ENCODE measurements around the gene FARS2. TPM values are rescaled to one million over a fixed set of nuclear protein-coding genes. Genes with fewer than 3 reads are reported as not detected.

Gene FARS2
- polyA plus RNA-seq, 1 of the 3 experiments (the other 2 are of a cell fraction), result 12.5 TPM

DNA sequence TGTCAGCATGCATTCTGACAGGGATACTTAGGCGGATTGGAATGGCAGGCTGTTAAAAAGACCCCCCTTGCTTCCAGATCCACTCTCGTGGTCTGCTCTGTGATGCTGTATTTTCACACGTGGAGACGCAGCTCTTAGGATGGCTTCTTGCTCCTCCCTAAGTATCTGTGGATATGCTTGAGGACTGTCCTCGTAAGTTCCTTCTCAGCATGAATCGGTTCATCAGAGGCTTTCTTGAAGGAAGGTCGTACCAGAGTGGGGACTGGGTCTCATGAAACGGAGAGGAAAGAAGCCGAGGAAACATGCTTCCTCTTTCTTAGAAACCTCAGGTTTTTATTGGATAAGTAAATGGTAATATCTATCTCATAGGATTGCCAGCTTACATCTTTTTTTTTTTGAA lies 220.4 kb downstream of the FARS2 start:
- Histone ChIP-seq H3K4me3 (ENCODE audit: low read depth in 2 of 2, low read length in 1 of 2) (no peak overlapping the region), H3K79me2 (ENCODE audit: insufficient read depth) (no peaks in the 10 kb centered on the region), H3K4me2 (no peak overlapping the region), H4K20me1 (ENCODE audit: insufficient read depth) (no peaks in the 10 kb centered on the region), H3K4me1 (ENCODE audit: control insufficient read depth in 1 of 2, insufficient read depth in 2 of 2, low read depth in 1 of 2, low read length in 1 of 2) (peaks cover 0 to 5% of the 10 kb centered on the region in 2 experiments; a peak in 2 of 4 replicates), H3K36me3 (replicated peaks in 1 of 2; ENCODE audit: control insufficient read depth in 1 of 2, insufficient read depth in 2 of 2, low read length in 1 of 2) (no peaks in the 10 kb centered on the region), H2AFZ (ENCODE audit: low read depth) (no peak overlapping the region), H3K9me2 (no peaks in the 10 kb centered on the region; the same call in 1 of the 2 replicates), H3K27me3 (ENCODE audit: insufficient read depth) (no peaks in the 10 kb centered on the region), H3K9ac (no peak overlapping the region), H3K9me3 (no peaks in the 10 kb centered on the region), H3K27ac (ENCODE audit: low read depth in 2 of 2, low read length in 1 of 2) (no peak overlapping the region), H3F3A (replicated peaks; ENCODE audit: insufficient read depth) (no peaks in the 10 kb centered on the region)
- ChIA-PET POLR2A (no interaction called here), CTCF (interaction anchor here (0.8 to 2.9 kb wide), 5 partner anchors 9 to 23 kb away, joined by 3 to 17 read pairs (median 4); no protein-coding TSS in a partner anchor)
- no peak for TF ChIP-seq YY1 (IDR thresholded peaks at IDR 0.05; ENCODE audit: low read depth)
- TF ChIP-seq TEAD4 (IDR thresholded peaks at IDR 0.05; ENCODE audit: borderline replicate concordance, insufficient read depth), result no peak
- TF ChIP-seq MXI1 (IDR thresholded peaks at IDR 0.05; ENCODE audit: low read depth, low read length), result no peak
- TF ChIP-seq FOXM1 (IDR thresholded peaks at IDR 0.05; ENCODE audit: low read depth), result no peak
- no peak for TF ChIP-seq GABPA (IDR thresholded peaks at IDR 0.05; ENCODE audit: low read depth)
- no peak for TF ChIP-seq CHD2 (IDR thresholded peaks at IDR 0.05; ENCODE audit: low read length, partially characterized antibody)
- no peak for TF ChIP-seq FOXJ3 (CRISPR knock-in tag; IDR thresholded peaks at IDR 0.05)
- no peak for TF ChIP-seq RAD21 (IDR thresholded peaks at IDR 0.05; ENCODE audit: low read length)
- no peak for TF ChIP-seq RXRA (IDR thresholded peaks at IDR 0.05; ENCODE audit: borderline replicate concordance, low read depth)
- TF ChIP-seq, protein P1, sequence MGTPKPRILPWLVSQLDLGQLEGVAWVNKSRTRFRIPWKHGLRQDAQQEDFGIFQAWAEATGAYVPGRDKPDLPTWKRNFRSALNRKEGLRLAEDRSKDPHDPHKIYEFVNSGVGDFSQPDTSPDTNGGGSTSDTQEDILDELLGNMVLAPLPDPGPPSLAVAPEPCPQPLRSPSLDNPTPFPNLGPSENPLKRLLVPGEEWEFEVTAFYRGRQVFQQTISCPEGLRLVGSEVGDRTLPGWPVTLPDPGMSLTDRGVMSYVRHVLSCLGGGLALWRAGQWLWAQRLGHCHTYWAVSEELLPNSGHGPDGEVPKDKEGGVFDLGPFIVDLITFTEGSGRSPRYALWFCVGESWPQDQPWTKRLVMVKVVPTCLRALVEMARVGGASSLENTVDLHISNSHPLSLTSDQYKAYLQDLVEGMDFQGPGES (IDR thresholded peaks at IDR 0.05; ENCODE audit: low read depth, low read length), result no peak
- no peak for TF ChIP-seq GATA2 (CRISPR knock-in tag; IDR thresholded peaks at IDR 0.05)
- no peak for TF ChIP-seq RFX5 (IDR thresholded peaks at IDR 0.05; ENCODE audit: low read length)
- no peak for TF ChIP-seq SMC3 (IDR thresholded peaks at IDR 0.05; ENCODE audit: low read depth, low read length)
- TF ChIP-seq EP300 (IDR thresholded peaks at IDR 0.05; ENCODE audit: borderline replicate concordance in 1 of 2, low read depth in 1 of 2, low read length in 1 of 2), result no peak
- TF ChIP-seq, protein P2, sequence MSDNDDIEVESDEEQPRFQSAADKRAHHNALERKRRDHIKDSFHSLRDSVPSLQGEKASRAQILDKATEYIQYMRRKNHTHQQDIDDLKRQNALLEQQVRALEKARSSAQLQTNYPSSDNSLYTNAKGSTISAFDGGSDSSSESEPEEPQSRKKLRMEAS (IDR thresholded peaks at IDR 0.05; ENCODE audit: low read depth), result no peak
- TF ChIP-seq, protein P3, sequence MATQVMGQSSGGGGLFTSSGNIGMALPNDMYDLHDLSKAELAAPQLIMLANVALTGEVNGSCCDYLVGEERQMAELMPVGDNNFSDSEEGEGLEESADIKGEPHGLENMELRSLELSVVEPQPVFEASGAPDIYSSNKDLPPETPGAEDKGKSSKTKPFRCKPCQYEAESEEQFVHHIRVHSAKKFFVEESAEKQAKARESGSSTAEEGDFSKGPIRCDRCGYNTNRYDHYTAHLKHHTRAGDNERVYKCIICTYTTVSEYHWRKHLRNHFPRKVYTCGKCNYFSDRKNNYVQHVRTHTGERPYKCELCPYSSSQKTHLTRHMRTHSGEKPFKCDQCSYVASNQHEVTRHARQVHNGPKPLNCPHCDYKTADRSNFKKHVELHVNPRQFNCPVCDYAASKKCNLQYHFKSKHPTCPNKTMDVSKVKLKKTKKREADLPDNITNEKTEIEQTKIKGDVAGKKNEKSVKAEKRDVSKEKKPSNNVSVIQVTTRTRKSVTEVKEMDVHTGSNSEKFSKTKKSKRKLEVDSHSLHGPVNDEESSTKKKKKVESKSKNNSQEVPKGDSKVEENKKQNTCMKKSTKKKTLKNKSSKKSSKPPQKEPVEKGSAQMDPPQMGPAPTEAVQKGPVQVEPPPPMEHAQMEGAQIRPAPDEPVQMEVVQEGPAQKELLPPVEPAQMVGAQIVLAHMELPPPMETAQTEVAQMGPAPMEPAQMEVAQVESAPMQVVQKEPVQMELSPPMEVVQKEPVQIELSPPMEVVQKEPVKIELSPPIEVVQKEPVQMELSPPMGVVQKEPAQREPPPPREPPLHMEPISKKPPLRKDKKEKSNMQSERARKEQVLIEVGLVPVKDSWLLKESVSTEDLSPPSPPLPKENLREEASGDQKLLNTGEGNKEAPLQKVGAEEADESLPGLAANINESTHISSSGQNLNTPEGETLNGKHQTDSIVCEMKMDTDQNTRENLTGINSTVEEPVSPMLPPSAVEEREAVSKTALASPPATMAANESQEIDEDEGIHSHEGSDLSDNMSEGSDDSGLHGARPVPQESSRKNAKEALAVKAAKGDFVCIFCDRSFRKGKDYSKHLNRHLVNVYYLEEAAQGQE (IDR thresholded peaks at IDR 0.05; ENCODE audit: low read depth, low read length), result no peak
- TF ChIP-seq EZH2phosphoT487 (IDR thresholded peaks at IDR 0.05; ENCODE audit: borderline replicate concordance, low read depth), result no peak
- TF ChIP-seq FOSL2 (IDR thresholded peaks at IDR 0.05; ENCODE audit: borderline replicate concordance, low read depth), result no peak
- no peak for TF ChIP-seq POLR2AphosphoS5 (IDR thresholded peaks at IDR 0.05; ENCODE audit: low read depth, low read length)
- no peak for TF ChIP-seq ELF1 (IDR thresholded peaks at IDR 0.05)
- 97% methylated on average over 9 of the region's 9 CpGs for WGBS (ENCODE audit: low lambda C conversion rate)
- no peak for DNase-seq
